GM18907 (cell line): ENCODE measurements around the gene ADH5.
"Not testable (repeated sequence)": the region's sequence is repeated elsewhere in the genome, so short reads cannot be mapped to it uniquely, and the experiment has no call there.

Experiments used
- ATAC-seq: cut with Tn5 transposase; IDR thresholded peaks from one replicate; pipeline ENCODE4 v1.9.1; 2021; ENCODE audit warnings: mild to moderate bottlenecking, moderate library complexity; ENCODE audit not compliant: unreplicated experiment

ADH5 gene

DNA sequence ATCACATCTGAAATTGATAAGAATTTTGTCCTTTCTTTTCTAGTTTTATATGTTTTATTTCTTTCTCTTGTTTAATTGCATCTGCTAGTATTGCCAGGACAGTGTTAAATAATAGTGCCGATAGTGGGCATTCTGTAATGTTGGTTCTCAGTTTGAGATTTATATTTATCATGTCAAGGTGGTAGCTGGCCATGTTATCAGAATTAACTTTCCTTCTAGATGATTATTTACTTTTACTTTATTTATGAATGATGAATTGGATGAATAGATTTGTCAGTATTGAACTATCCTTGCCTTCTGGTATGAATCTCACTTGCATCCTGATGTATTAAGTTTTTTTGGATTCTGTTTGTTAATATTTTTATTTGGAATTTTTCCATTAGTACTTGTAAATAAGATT is 50.4 kb downstream of the ADH5 start:
- ATAC-seq: no peak

GRCh38 chr4:99033956-99034355 is 54.6 kb downstream of the ADH5 start:
- ATAC-seq: no peak

DNA sequence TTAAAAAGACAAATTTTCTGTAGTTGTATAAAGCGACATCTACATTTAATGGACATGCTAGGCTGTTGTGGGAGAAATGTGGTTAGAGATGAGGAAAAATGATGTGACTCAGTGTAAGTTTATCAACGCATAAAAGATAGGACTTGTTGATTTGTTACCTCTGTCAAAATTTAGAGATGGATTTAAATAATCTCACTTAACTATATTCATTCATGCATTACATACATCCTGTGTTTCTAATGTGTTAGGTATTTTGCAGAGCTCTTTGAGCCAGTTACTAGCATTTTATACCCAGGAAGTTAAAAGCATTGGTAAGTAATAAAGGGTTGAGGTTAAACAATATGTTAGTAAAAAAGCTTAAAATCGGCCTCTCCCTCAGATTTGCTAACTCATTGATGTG is 58.7 kb downstream of the ADH5 start:
- ATAC-seq: no peak

DNA sequence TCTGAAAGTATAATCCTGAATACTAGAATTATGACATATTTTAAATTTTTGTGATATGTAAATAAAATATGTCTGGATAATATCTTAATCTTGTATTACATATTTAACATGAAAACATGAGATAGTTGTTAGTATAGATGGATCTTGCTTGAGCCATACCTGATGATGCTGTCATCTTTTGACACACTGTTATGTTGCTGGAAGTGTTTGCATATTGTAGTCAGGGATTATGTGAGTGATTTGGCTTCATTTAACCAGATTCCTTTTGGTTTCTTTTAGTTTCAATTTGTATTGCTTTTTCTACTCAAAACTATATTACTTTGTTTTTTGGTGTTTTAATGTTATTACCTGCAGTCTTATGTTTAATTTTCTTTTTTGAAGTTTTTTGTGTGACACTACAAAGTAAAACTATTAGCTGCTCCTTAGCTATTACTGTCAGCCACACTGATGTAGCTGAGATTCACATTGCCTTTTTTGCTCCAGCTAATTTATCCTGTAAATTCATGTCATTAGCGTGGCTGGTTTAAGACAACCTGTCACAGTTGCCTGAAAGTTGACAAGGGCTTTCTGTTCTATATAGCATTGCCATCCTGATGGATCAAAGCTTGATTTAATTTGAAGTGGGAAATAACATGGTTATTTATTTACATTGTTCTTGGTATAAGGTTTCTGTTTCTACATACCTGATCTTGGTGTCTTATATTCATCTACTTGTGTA is 59.4 kb downstream of the ADH5 start:
- peak; percentile 49 for ATAC-seq

GRCh38 chr4:99028187-99028586 is 60.4 kb downstream of the ADH5 start:
- ATAC-seq: peak; percentile 64

DNA sequence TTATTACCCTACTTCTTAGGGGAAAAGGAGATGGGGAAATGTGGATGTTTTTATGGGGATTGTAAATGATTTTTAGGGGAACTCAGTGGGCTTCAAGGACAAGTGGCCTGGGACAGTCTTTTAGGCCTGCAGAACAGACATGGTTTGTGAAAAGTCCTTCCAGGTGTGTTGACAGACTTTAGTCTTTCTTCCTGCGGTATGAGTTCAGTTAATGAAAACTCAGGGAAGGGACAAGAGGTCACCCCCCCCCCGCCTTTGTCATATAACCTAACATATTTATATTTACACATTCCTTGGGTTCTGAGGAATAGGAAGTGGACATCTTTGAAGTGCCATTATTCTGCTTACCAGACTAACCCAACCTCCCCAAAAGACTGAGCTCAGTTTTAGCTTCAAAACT is 61.3 kb downstream of the ADH5 start:
- no peak for ATAC-seq

DNA sequence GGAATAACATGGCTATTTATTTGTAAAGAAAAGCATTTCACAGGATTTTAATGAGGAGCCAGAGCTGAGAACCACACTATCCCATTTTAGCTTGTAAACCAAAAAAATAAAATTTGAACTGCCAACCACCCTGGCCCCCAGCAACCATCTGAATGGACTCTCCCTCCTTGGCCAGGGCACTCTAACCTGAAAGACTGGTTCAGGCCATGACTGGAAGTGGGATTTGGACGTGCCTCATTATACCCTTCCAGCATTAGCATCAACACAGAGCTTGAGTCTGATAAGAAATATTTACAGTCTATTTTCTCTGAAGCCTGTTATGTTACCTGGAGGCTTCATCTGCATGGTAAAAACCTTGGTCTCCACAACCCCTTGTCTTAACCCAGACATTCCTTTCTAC is 63.1 kb downstream of the ADH5 start:
- no peak for ATAC-seq

GRCh38 chr4:99024481-99025275 is 63.9 kb downstream of the ADH5 start:
- ATAC-seq: no peak

- ATAC-seq: not testable (repeated sequence)
Observed at GRCh38 chr4:99023800-99024251, 64.8 kb downstream of the ADH5 start.

- ATAC-seq: no peak
Observed at GRCh38 chr4:99022566-99022965, 66.0 kb downstream of the ADH5 start.

DNA sequence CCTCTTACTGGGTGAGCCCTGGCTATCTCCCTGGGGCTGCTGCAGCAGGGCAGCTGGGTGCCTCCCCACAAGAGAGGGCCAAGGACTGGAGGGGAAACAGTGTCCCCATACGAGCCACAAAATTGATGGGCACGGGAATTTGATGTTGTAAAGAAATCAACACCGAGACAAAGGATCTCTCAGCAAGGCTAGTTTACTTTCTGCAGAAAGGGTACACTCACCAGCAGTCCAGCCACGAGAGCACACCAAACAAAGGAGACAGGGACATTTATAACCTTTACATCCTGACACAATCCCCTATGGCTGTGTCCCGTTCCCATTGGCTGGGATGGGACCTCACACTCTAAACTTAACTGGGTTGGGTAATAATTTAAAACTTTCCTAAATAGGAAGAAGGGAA is 67.2 kb downstream of the ADH5 start:
- no peak for ATAC-seq
